NCI-H187 treated with DMSO at 0.1 percent for 48 hours (cell line): Measurements from ENCODE around the gene EIF3K.

Experiments
- DNase-seq: peaks from one replicate; lab custom pipeline; 2025; lab: John Stamatoyannopoulos, UW

Gene EIF3K

GRCh38 chr19:38684078-38684861 lies 65.3 kb downstream of the EIF3K start:
- DNase-seq, result no peak

GRCh38 chr19:38684862-38685665 lies 66.1 kb downstream of the EIF3K start:
- DNase-seq, result no peak

- DNase-seq, result no peak
Observed at GRCh38 chr19:38685666-38686529, 66.9 kb downstream of the EIF3K start.

- DNase-seq, result no peak
Observed at GRCh38 chr19:38686530-38686888, 67.5 kb downstream of the EIF3K start.
